ENCODE data around the gene MUSTN1. TPM values are rescaled to one million over a fixed set of nuclear protein-coding genes. Genes with fewer than 3 reads are reported as not detected.

MUSTN1 gene
- polyA plus RNA-seq, 1 donor (not counting 4 experiments of a cell fraction or from before 2014, with no cell fraction given): not detected

DNA sequence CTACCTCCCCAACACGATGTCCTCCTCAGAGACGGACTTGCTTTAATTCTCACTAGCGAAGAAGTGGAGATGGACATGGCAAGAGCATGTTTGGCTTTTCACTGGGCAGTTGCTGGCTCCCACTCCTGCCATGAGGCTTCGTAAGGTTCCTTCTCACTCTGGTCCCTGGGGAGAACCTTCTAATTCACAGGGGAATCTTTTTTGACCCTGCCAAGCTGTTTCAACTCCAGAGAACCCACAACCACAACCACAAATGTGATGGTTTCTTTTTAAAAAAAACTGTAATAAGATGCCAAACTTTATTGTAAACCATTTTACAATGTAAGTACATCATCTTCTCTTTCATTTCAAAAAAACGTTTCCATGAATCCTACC is 1.6 kb upstream of the MUSTN1 start:
- FAIRE-seq (no peak), DNase-seq (ENCODE audit: low read depth, low spot score) (no peak)
- dilution Hi-C loops (cut with MboI; ENCODE audit: extremely low pct_ligation_motif_present, low sequenced_read_pairs): no loop called here

DNA sequence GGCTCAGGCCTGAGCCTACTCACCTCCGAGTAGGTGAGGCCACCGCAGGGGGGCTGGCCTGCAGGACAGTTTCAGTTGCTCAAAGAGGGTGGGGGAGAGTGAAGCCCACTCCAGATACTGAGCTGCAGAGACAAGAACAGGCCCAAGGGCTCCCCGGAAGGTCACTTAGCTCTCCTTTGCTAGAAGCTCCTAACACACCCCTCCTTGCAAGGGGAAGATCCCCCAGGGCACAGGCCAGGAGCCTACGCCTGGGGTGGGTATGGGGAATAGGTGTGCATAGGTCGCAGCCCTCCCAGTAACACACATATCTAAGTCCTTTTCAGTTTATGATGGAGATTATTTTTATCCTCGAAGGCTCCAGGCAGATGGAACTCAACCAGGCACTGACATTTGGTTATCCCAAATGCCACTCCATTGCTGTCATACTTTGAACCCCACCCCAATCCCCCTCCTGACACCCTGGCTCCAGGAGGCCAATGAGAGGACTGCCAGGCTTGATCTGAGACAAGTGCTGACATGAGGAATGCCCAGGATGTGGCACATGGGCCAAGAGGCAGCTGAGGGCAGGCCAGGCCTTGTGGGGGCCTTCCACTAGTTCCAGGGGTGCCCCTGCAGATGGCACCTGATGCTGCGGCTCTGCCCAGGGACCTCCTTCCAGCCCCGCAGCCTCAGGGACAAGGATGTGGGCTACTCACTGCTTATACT is 1.1 kb upstream of the MUSTN1 start:
- Histone ChIP-seq H2AFZ (ENCODE audit: control insufficient read depth, low read length) (no peak overlapping the region), H3K4me3 (ENCODE audit: control insufficient read depth in 2 of 3, extremely low read depth in 1 of 3, insufficient read depth in 2 of 3, low read depth in 1 of 3, low read length in 3 of 3) (no peak overlapping the region), H3K79me2 (ENCODE audit: control insufficient read depth, insufficient read depth, low read length) (no peaks in the 10 kb centered on the region), H4K20me1 (ENCODE audit: control insufficient read depth, extremely low read depth, insufficient read depth, low read length) (no peaks in the 10 kb centered on the region), H3K9ac (ENCODE audit: control insufficient read depth, extremely low read depth, insufficient read depth, low read length) (no peak overlapping the region), H3K27ac (ENCODE audit: control insufficient read depth, insufficient read depth, low read length) (no peak overlapping the region), H3K4me1 (ENCODE audit: control insufficient read depth, extremely low read depth, insufficient read depth, low read length) (peaks cover 8% of the 10 kb centered on the region), H3K4me2 (ENCODE audit: control insufficient read depth, extremely low read depth, insufficient read depth, low read depth, low read length) (no peak overlapping the region), H3K9me1 (ENCODE audit: control insufficient read depth, extremely low read depth, insufficient read depth, low read length) (no peaks in the 10 kb centered on the region), H3K9me3 (ENCODE audit: control insufficient read depth, low read depth, low read length) (no peaks in the 10 kb centered on the region), H3K27me3 (ENCODE audit: control insufficient read depth, extremely low read depth, insufficient read depth, low read length) (no peaks in the 10 kb centered on the region), H3K36me3 (ENCODE audit: control insufficient read depth in 2 of 2, extremely low read depth in 1 of 2, insufficient read depth in 2 of 2, low read length in 2 of 2) (peaks cover 0 to 4% of the 10 kb centered on the region in 2 experiments)
- dilution Hi-C loops (cut with MboI; ENCODE audit: extremely low pct_ligation_motif_present, low sequenced_read_pairs): no loop called here
- DNase-seq (ENCODE audit: low read depth, low spot score): no peak
- FAIRE-seq: no peak
- TF ChIP-seq EZH2 (IDR thresholded peaks at IDR 0.05; ENCODE audit: low read length): no peak
- TF ChIP-seq, protein P1, sequence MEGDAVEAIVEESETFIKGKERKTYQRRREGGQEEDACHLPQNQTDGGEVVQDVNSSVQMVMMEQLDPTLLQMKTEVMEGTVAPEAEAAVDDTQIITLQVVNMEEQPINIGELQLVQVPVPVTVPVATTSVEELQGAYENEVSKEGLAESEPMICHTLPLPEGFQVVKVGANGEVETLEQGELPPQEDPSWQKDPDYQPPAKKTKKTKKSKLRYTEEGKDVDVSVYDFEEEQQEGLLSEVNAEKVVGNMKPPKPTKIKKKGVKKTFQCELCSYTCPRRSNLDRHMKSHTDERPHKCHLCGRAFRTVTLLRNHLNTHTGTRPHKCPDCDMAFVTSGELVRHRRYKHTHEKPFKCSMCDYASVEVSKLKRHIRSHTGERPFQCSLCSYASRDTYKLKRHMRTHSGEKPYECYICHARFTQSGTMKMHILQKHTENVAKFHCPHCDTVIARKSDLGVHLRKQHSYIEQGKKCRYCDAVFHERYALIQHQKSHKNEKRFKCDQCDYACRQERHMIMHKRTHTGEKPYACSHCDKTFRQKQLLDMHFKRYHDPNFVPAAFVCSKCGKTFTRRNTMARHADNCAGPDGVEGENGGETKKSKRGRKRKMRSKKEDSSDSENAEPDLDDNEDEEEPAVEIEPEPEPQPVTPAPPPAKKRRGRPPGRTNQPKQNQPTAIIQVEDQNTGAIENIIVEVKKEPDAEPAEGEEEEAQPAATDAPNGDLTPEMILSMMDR (optimal IDR thresholded peaks at IDR 0.05 in 1 of 3, IDR thresholded peaks at IDR 0.05 in 1 of 3, conservative IDR thresholded peaks at IDR 0.05 in 1 of 3; ENCODE audit: extremely low read depth in 1 of 3, insufficient read depth in 2 of 3, low read length in 3 of 3): no peak

More for the DNA sequence above, 1.6 kb upstream of the MUSTN1 start:
- no peak for TF ChIP-seq EZH2 (IDR thresholded peaks at IDR 0.05; ENCODE audit: low read length)
- TF ChIP-seq, protein P1 (optimal IDR thresholded peaks at IDR 0.05 in 1 of 3, IDR thresholded peaks at IDR 0.05 in 1 of 3, conservative IDR thresholded peaks at IDR 0.05 in 1 of 3; ENCODE audit: extremely low read depth in 1 of 3, insufficient read depth in 2 of 3, low read length in 3 of 3): no peak
- Histone ChIP-seq H3K27me3 (ENCODE audit: control insufficient read depth, extremely low read depth, insufficient read depth, low read length) (no peaks in the 10 kb centered on the region), H3K9me3 (ENCODE audit: control insufficient read depth, low read depth, low read length) (no peaks in the 10 kb centered on the region), H3K4me2 (ENCODE audit: control insufficient read depth, extremely low read depth, insufficient read depth, low read depth, low read length) (no peak overlapping the region), H3K9me1 (ENCODE audit: control insufficient read depth, extremely low read depth, insufficient read depth, low read length) (no peaks in the 10 kb centered on the region), H3K27ac (ENCODE audit: control insufficient read depth, insufficient read depth, low read length) (no peak overlapping the region), H3K9ac (ENCODE audit: control insufficient read depth, extremely low read depth, insufficient read depth, low read length) (no peak overlapping the region), H3K36me3 (ENCODE audit: control insufficient read depth in 2 of 2, extremely low read depth in 1 of 2, insufficient read depth in 2 of 2, low read length in 2 of 2) (peaks cover 0 to 4% of the 10 kb centered on the region in 2 experiments), H3K4me1 (ENCODE audit: control insufficient read depth, extremely low read depth, insufficient read depth, low read length) (peaks cover 3% of the 10 kb centered on the region), H2AFZ (ENCODE audit: control insufficient read depth, low read length) (no peak overlapping the region), H3K4me3 (ENCODE audit: control insufficient read depth in 2 of 3, extremely low read depth in 1 of 3, insufficient read depth in 2 of 3, low read depth in 1 of 3, low read length in 3 of 3) (no peak overlapping the region), H4K20me1 (ENCODE audit: control insufficient read depth, extremely low read depth, insufficient read depth, low read length) (no peaks in the 10 kb centered on the region), H3K79me2 (ENCODE audit: control insufficient read depth, insufficient read depth, low read length) (no peaks in the 10 kb centered on the region)

Data from keratinocyte (primary cell).